ENCODE data around the gene ALDH3B1. TPM values are rescaled to one million over a fixed set of nuclear protein-coding genes. Genes with fewer than 3 reads are reported as not detected.
"Not testable (repeated sequence)": the region's sequence is repeated elsewhere in the genome, so short reads cannot be mapped to it uniquely, and the experiment has no call there.

The ALDH3B1 gene
- under 1 TPM in 1 of 2 experiments, not detected in 1; 0.15 TPM for total RNA-seq

- Mint-ChIP-seq H3K4me3 (no peak within 1 kb of the TSS), H3K9me3 (no peaks in the 10 kb centered on the region), H3K36me3 (ENCODE audit: low read depth) (no peaks in the 10 kb centered on the region), H3K27ac (peak within 1 kb of the TSS; percentile 26), H3K4me1 (peaks cover 10% of the 10 kb centered on the region), H3K27me3 (no peaks in the 10 kb centered on the region)
- POLR2A ChIA-PET, result no interaction called here
- DNase-seq, result no peak
- CTCF ChIA-PET, result interaction anchor here (1.0 to 1.3 kb wide), 2 partner anchors 12 to 29 kb away, joined by 3 read pairs; partner anchors contain the start of gene TCIRG1
These were observed at the start of gene ALDH3B1 for GRCh38 chr11:68010090-68011041. Gene ALDH3B1, plus strand, starts transcription at chr11:68010327. Its CDS starts 4,971 bp downstream, at chr11:68015298.

GRCh38 chr11:67963217-67963616, 46.9 kb upstream of the ALDH3B1 start:
- CTCF ChIA-PET, result interaction anchor here (1.2 kb wide), 1 partner anchor 8 kb away, joined by 4 read pairs; no protein-coding TSS in a partner anchor
- peaks cover 14% of the 10 kb centered on the region for H3K27me3 Mint-ChIP-seq
- POLR2A ChIA-PET; H3K9me3 Mint-ChIP-seq; DNase-seq; H3K4me1 Mint-ChIP-seq; H3K27ac Mint-ChIP-seq; H3K36me3 Mint-ChIP-seq (ENCODE audit: low read depth); H3K4me3 Mint-ChIP-seq: not testable (repeated sequence)

- H3K27ac Mint-ChIP-seq; DNase-seq; H3K4me3 Mint-ChIP-seq; H3K36me3 Mint-ChIP-seq (ENCODE audit: low read depth); H3K9me3 Mint-ChIP-seq; H3K4me1 Mint-ChIP-seq; POLR2A ChIA-PET: not testable (repeated sequence)
- peaks cover 14% of the 10 kb centered on the region for H3K27me3 Mint-ChIP-seq
- CTCF ChIA-PET, result interaction anchor here (1.2 kb wide), 1 partner anchor 8 kb away, joined by 4 read pairs; no protein-coding TSS in a partner anchor
These were observed 46.2 kb upstream of the ALDH3B1 start for GRCh38 chr11:67963879-67964278.

- CTCF ChIA-PET; H3K4me3 Mint-ChIP-seq; H3K27ac Mint-ChIP-seq; DNase-seq; POLR2A ChIA-PET; H3K36me3 Mint-ChIP-seq (ENCODE audit: low read depth); H3K9me3 Mint-ChIP-seq; H3K4me1 Mint-ChIP-seq: not testable (repeated sequence)
- peaks cover 12% of the 10 kb centered on the region for H3K27me3 Mint-ChIP-seq
These were observed 45.4 kb upstream of the ALDH3B1 start for GRCh38 chr11:67964746-67965145.

GRCh38 chr11:67965830-67966348, 44.2 kb upstream of the ALDH3B1 start:
- H3K27me3 Mint-ChIP-seq; H3K27ac Mint-ChIP-seq; H3K4me1 Mint-ChIP-seq; H3K36me3 Mint-ChIP-seq (ENCODE audit: low read depth); POLR2A ChIA-PET; H3K9me3 Mint-ChIP-seq; DNase-seq; H3K4me3 Mint-ChIP-seq: not testable (repeated sequence)
- CTCF ChIA-PET, result interaction anchor here (0.7 to 2.2 kb wide), 2 partner anchors 10 to 431 kb away, joined by 5 to 6 read pairs; no protein-coding TSS in a partner anchor

GRCh38 chr11:67974746-67975145, 35.4 kb upstream of the ALDH3B1 start:
- H3K36me3 Mint-ChIP-seq (ENCODE audit: low read depth); H3K9me3 Mint-ChIP-seq; H3K27ac Mint-ChIP-seq; H3K4me1 Mint-ChIP-seq; H3K4me3 Mint-ChIP-seq; H3K27me3 Mint-ChIP-seq; CTCF ChIA-PET; POLR2A ChIA-PET; DNase-seq: not testable (repeated sequence)

- H3K9me3 Mint-ChIP-seq; H3K4me3 Mint-ChIP-seq; H3K4me1 Mint-ChIP-seq; DNase-seq; H3K27me3 Mint-ChIP-seq; H3K36me3 Mint-ChIP-seq (ENCODE audit: low read depth); H3K27ac Mint-ChIP-seq; POLR2A ChIA-PET: not testable (repeated sequence)
- CTCF ChIA-PET, result interaction anchor here (1.6 kb wide), 1 partner anchor 24 kb away, joined by 3 read pairs; no protein-coding TSS in a partner anchor
These were observed 31.2 kb upstream of the ALDH3B1 start for GRCh38 chr11:67978766-67979418.

GRCh38 chr11:67981226-67981625, 28.9 kb upstream of the ALDH3B1 start:
- H3K4me3 Mint-ChIP-seq; H3K36me3 Mint-ChIP-seq (ENCODE audit: low read depth); H3K4me1 Mint-ChIP-seq; H3K27ac Mint-ChIP-seq; CTCF ChIA-PET; POLR2A ChIA-PET; H3K27me3 Mint-ChIP-seq; DNase-seq; H3K9me3 Mint-ChIP-seq: not testable (repeated sequence)

- H3K9me3 Mint-ChIP-seq; POLR2A ChIA-PET; H3K27ac Mint-ChIP-seq; DNase-seq; H3K36me3 Mint-ChIP-seq (ENCODE audit: low read depth); H3K27me3 Mint-ChIP-seq; H3K4me3 Mint-ChIP-seq; H3K4me1 Mint-ChIP-seq: not testable (repeated sequence)
- CTCF ChIA-PET, result interaction anchor here (0.6 kb wide), 1 partner anchor 726 kb away, joined by 3 read pairs; no protein-coding TSS in a partner anchor
These were observed 27.8 kb upstream of the ALDH3B1 start for GRCh38 chr11:67982255-67982857.

- H3K4me1 Mint-ChIP-seq, result no peaks in the 10 kb centered on the region
- CTCF ChIA-PET, result no interaction called here
- no peaks in the 10 kb centered on the region for H3K36me3 Mint-ChIP-seq (ENCODE audit: low read depth)
- no peak for DNase-seq
- no peak overlapping the region for H3K4me3 Mint-ChIP-seq
- no peaks in the 10 kb centered on the region for H3K9me3 Mint-ChIP-seq
- H3K27me3 Mint-ChIP-seq, result no peaks in the 10 kb centered on the region
- no peak overlapping the region for H3K27ac Mint-ChIP-seq
- POLR2A ChIA-PET, result no interaction called here
These were observed 26.2 kb upstream of the ALDH3B1 start for GRCh38 chr11:67983951-67984350.

GRCh38 chr11:67985302-67985701, 24.8 kb upstream of the ALDH3B1 start:
- H3K27me3 Mint-ChIP-seq; H3K4me1 Mint-ChIP-seq; DNase-seq; H3K9me3 Mint-ChIP-seq; H3K27ac Mint-ChIP-seq; H3K36me3 Mint-ChIP-seq (ENCODE audit: low read depth); POLR2A ChIA-PET; H3K4me3 Mint-ChIP-seq; CTCF ChIA-PET: not testable (repeated sequence)

GRCh38 chr11:67990546-67991346, 19.4 kb upstream of the ALDH3B1 start:
- H3K27ac Mint-ChIP-seq; H3K4me1 Mint-ChIP-seq; CTCF ChIA-PET; H3K4me3 Mint-ChIP-seq; H3K27me3 Mint-ChIP-seq; DNase-seq; H3K9me3 Mint-ChIP-seq; H3K36me3 Mint-ChIP-seq (ENCODE audit: low read depth); POLR2A ChIA-PET: not testable (repeated sequence)

Data from activated CD4-positive, alpha-beta T cell treated with anti-CD3 and anti-CD28 coated beads, Interleukin-2, amount 10 ng/mL, durations not matched to agents 7 days and 5 days (primary cell).